ENCODE measurements around the gene SCAF11. TPM values are rescaled to one million over a fixed set of nuclear protein-coding genes. Genes with fewer than 3 reads are reported as not detected.

The SCAF11 gene
- total RNA-seq, 1 experiment from 2014 or later = 79.8 TPM

GRCh38 chr12:45974171-45974719, 16.1 kb downstream of the SCAF11 start:
- H3K4me3 ChIP-seq (replicated peaks in 1 of 2; ENCODE audit: low read depth in 1 of 2, low read length in 2 of 2) = no peak overlapping the region
- ChIA-PET CTCF (no interaction called here), RAD21 (ENCODE audit: low non-redundant PET in 1 of 2, low total read pairs in 2 of 2, uncharacterized antibody in 2 of 2, unreplicated experiment in 2 of 2) (no interaction called here), POLR2A (no interaction called here)
- BruUV-seq (replicated peaks) = no TSS peak
- DNase-seq (ENCODE audit: low read depth, low spot score) = no peak
- H3K4me1 ChIP-seq (ENCODE audit: control insufficient read depth in 1 of 2, insufficient read depth in 2 of 2, low read length in 2 of 2) = no peaks in the 10 kb centered on the region
- ATAC-seq = no peak
- no peak overlapping the region for H3K9ac ChIP-seq (ENCODE audit: low read length)
- no peaks in the 10 kb centered on the region for H3K27me3 ChIP-seq (ENCODE audit: insufficient read depth, low read length)
- peaks cover 37% of the 10 kb centered on the region; the same call in 1 of the 2 replicates for H4K20me1 ChIP-seq (ENCODE audit: insufficient read depth)
- intact Hi-C loops (cut with micrococcal nuclease) = no loop called here
- no peak overlapping the region for H3K27ac ChIP-seq (ENCODE audit: low read depth, low read length)
- TF ChIP-seq POLR2A (IDR thresholded peaks at IDR 0.05; ENCODE audit: borderline replicate concordance, extremely low read depth, insufficient read depth, insufficient read length) = no peak
- H2AFZ ChIP-seq (ENCODE audit: low read depth, low read length, poor library complexity, severe bottlenecking) = no peak overlapping the region
- H3K9me2 ChIP-seq (ENCODE audit: insufficient read depth) = no peaks in the 10 kb centered on the region
- H3K36me3 ChIP-seq (ENCODE audit: control insufficient read depth in 1 of 2, insufficient read depth in 2 of 2, low read length in 2 of 2) = no peaks in the 10 kb centered on the region
- no peak overlapping the region for H3K4me2 ChIP-seq (ENCODE audit: low read length)
- peaks cover 97% of the 10 kb centered on the region for H3K79me2 ChIP-seq (ENCODE audit: insufficient read depth, low read length)
- no peaks in the 10 kb centered on the region; a peak in 1 of 4 replicates for H3K9me3 ChIP-seq (ENCODE audit: control insufficient read depth in 1 of 2, insufficient read depth in 1 of 2, low read depth in 1 of 2, low read length in 2 of 2)

GRCh38 chr12:45973526-45973925, 16.8 kb downstream of the SCAF11 start:
- ATAC-seq (no peak), DNase-seq (ENCODE audit: low read depth, low spot score) (no peak)
- Histone ChIP-seq H3K27ac (ENCODE audit: low read depth, low read length) (no peak overlapping the region), H3K36me3 (ENCODE audit: control insufficient read depth in 1 of 2, insufficient read depth in 2 of 2, low read length in 2 of 2) (no peaks in the 10 kb centered on the region), H4K20me1 (ENCODE audit: insufficient read depth) (peaks cover 35% of the 10 kb centered on the region; the same call in 1 of the 2 replicates), H3K9me3 (ENCODE audit: control insufficient read depth in 1 of 2, insufficient read depth in 1 of 2, low read depth in 1 of 2, low read length in 2 of 2) (no peaks in the 10 kb centered on the region; a peak in 1 of 4 replicates), H3K4me2 (ENCODE audit: low read length) (no peak overlapping the region), H3K4me3 (replicated peaks in 1 of 2; ENCODE audit: low read depth in 1 of 2, low read length in 2 of 2) (no peak overlapping the region), H2AFZ (ENCODE audit: low read depth, low read length, poor library complexity, severe bottlenecking) (no peak overlapping the region), H3K4me1 (ENCODE audit: control insufficient read depth in 1 of 2, insufficient read depth in 2 of 2, low read length in 2 of 2) (no peaks in the 10 kb centered on the region), H3K79me2 (ENCODE audit: insufficient read depth, low read length) (peaks cover 97% of the 10 kb centered on the region), H3K9me2 (ENCODE audit: insufficient read depth) (no peaks in the 10 kb centered on the region), H3K27me3 (ENCODE audit: insufficient read depth, low read length) (no peaks in the 10 kb centered on the region), H3K9ac (ENCODE audit: low read length) (no peak overlapping the region)
- BruUV-seq (replicated peaks) = no TSS peak
- TF ChIP-seq POLR2A (IDR thresholded peaks at IDR 0.05; ENCODE audit: borderline replicate concordance, extremely low read depth, insufficient read depth, insufficient read length) (no peak), REST (IDR thresholded peaks at IDR 0.05; ENCODE audit: low read depth) (no peak)
- CTCF ChIA-PET = no interaction called here
- POLR2A ChIA-PET = no interaction called here
- RAD21 ChIA-PET (ENCODE audit: low non-redundant PET in 1 of 2, low total read pairs in 2 of 2, uncharacterized antibody in 2 of 2, unreplicated experiment in 2 of 2) = no interaction called here
- intact Hi-C loops (cut with micrococcal nuclease) = no loop called here

Measured in HCT116 (cell line).